ENCODE results near the gene LCE2A.

The LCE2A gene

DNA sequence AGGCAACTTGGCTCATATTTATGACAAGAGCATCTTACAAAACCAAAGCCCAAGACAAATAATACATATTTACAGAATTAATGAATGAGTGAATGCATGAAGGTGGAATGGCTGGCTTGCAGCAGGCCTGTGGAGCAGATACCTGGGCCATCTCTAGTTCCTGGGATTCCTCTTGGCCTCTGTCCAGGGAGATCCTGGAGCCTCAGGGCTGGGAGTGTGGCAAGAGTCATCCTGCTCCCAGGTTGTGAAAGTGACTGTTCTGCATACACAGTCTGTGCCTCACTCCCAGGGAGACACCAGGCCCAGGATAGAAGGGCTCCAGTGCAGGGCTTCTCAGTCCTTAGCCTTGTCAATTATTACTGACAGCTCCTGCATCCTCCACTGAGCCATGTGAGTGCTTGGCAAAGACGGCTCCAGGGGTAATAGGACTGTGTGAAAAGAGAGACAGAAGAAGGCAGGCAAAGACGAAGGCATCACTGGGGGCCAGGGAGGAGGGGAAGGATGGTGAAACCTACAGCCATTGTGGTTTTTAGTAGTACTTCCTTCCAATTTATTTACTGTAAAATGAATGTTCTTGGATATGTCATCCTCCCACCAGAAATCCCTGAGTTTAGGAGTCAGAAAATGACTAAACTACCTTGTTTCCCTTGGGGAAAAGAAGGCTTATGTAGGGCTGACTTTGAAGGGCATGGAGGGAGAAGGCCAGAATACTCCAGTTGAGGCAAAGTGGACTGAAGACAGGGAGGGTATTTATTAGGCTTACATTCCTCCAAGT lies 45.4 kb downstream of the LCE2A start:
- no peak for DNase-seq

DNA sequence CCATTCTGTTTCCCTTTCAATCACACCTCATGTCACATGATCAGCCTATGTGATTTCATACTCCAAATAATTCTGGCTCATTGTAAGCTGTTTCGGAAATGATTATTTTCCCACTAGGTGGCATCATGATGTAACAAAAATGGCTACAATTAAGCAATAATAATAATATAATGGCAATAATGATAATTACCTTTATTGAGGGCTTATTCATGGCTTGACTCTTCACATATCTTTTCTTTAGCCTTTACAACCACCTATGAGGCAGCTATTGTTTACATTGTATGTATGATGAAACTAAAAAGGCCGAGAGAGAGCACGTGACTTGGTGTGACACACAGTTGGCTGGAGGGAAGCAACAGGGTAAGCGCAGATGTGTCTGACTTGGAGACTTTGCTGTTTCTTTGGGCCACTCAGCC lies 47.2 kb downstream of the LCE2A start:
- no peak for DNase-seq

DNA sequence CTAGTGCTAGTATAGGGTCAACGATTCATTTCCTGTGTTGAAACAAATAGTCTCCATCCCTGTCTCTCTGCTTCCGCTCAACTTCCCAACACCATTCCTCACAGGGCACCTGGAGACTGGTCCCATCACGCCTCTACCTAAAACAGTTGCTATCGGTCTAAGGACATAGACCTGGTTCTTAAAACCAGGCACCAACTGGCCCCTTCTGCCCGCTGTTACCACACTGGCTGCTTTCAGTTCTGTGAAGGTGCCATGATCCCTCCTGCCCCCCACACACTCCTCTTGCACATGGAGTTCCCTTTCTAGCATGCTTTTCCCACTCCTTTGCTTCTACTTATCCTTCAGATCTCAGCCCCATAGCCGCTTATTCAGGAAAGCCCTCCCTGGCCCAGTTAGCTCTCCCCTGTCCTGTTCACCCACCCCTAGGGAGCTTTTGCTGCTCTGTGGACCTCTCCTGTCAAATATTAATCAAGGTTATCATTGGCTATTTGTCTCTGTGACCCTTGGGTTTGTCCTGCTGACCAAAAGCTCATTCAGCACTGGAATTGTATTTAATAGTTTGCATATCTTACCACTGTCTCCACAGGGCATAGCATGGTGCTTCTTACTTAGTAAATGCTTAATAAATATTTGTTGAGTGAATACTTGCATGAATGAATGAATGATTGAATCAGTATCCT lies 47.8 kb downstream of the LCE2A start:
- no peak for DNase-seq

DNA sequence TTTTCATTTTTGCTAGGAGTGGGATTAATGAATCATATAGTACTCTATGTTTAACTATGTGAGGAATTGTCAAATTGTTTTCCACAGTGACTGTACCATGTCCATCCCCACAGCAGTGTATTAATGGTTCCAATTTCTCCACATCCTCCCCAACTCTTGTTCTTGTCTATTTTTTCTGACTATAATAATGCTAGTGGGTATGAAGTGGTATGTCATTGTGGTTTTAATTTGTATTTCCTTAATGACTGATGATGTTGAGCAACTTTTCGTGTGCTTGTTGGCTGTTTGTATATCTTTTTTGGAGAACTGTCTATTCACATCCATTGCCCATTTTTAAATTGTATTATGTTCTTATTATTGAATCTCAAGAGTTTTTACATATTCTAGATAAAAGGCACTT lies 49.7 kb downstream of the LCE2A start:
- no peak for DNase-seq

Data from NCI-H2081 treated with DMSO at 0.1 percent for 48 hours (cell line).